Activated CD8-positive, alpha-beta memory T cell treated with anti-CD3 and anti-CD28 coated beads, Interleukin-2, amount 50 U/mL, for 1 hour (primary cell): ENCODE data around the gene RASSF3.
"Not testable (repeated sequence)": the region's sequence is repeated elsewhere in the genome, so short reads cannot be mapped to it uniquely, and the experiment has no call there.

Source experiments
- DNase-seq: peaks from one replicate; pipeline ENCODE4 v3.0.0-alpha.2; 2020; ENCODE audit errors: extremely low read depth

Gene RASSF3, protein sequence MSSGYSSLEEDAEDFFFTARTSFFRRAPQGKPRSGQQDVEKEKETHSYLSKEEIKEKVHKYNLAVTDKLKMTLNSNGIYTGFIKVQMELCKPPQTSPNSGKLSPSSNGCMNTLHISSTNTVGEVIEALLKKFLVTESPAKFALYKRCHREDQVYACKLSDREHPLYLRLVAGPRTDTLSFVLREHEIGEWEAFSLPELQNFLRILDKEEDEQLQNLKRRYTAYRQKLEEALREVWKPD

DNA sequence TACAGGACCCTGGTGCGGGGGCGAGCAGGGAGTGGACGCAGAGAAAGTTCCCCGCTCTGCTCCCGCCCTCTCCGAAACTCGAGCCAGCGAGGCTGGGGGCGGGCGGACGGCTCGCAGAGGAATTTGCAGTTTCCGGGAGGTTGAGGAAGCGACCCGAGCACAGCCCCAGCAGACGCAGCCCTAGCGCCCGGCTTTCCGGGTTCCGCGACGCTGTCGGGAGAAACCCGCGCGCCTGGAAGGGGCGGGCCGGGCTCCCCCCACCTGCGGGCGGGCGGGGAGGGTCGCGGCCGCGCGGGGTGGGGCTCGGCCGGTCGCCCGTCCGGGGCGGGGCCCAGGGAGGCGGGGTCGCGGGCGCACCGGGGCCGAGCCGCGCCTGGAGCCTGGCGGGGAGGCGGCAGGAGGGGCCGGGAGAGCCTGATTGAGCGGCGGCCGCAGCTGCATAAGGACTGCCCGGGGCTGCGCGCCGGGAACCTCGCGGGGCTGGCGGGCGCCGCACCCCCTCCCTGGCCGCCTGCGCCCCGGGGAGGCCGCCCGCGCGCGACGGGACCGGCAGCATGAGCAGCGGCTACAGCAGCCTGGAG is at the start of gene RASSF3:
Gene RASSF3, plus strand, starts transcription at position 417 of the 581 bp plus-strand sequence. Its CDS starts 138 bp downstream, at position 555.
- peak; percentile 20 for DNase-seq

DNA sequence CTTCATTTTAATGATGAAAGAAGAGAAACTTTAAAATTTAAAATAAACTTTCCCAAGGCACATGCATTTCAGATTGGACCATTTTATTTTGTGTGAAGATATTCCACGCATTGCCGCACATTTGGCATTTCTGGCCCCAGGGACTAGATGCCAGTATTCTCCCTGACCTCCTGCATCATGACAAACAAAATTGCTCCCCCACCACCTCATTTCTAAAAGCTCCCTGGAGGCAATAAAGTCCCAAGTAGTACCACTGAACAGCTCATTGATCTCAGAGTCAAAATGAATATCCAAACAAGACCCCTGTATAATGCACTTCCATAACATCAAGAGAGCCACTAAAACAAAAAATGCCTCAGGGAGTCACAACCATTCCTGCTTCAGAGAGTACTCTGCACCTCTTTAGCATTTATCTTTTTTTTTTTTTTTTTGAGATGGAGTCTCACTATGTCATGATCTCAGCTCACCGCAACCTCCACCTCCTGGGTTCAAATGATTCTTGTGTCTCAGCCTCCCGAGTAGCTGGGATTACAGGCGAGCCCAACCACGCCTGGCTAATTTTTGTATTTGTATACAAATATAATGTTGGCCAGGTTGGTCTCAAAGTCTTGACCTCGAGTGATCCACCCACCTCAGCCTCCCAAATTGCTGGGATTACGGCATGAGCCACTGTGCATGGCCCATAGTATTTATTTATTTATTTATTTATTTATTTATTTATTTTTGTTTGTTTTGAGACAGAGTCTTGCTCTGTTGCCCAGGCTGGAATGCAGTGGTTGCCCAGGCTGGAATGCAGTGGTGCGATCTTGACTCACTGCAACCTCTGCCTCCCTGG is 48.8 kb upstream of the RASSF3 start:
- DNase-seq: no peak

DNA sequence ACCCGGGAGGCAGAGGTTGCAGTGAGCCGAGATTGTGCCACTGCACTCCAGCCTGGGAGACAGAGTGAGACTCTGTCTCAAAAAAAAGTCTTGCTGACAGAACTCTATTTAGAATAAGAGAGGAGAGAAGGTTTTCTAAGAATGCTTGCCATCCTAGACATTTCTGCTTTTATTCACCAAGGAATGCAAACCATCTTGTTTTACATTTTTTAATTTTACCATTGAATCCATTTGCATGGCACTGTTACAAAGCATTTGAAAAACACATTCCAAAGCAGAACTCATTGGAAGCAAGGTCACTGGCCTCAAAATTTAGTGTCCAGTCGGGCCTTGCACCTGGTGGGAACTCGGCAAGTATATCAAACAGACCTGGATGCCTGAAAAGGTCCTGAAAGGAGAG is 44.2 kb upstream of the RASSF3 start:
- no peak for DNase-seq

GRCh38 chr12:64566831-64567517 is 43.3 kb upstream of the RASSF3 start:
- no peak for DNase-seq

GRCh38 chr12:64567570-64567969 is 42.7 kb upstream of the RASSF3 start:
- no peak for DNase-seq

DNA sequence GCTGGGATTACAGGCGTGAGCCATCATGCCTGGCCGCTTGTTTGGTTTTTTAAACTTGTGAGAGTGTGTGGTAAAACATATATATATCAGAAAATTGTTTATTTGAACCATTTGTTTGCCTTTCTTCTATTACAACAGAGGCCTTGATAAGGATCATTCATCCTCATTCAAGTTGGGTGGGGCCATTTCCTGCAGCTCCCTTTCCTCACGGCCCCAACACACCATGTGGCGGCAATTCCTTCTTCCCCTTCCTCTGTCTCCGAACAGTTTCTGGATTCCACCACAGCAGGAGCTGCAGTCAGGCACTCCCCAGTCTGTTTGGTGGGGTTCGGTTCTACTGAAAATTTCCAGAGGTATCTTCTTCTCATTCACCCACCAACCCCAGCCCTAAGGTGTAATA is 42.0 kb upstream of the RASSF3 start:
- DNase-seq: no peak

- no peak for DNase-seq
These were observed 40.2 kb upstream of the RASSF3 start for GRCh38 chr12:64569923-64570691.

DNA sequence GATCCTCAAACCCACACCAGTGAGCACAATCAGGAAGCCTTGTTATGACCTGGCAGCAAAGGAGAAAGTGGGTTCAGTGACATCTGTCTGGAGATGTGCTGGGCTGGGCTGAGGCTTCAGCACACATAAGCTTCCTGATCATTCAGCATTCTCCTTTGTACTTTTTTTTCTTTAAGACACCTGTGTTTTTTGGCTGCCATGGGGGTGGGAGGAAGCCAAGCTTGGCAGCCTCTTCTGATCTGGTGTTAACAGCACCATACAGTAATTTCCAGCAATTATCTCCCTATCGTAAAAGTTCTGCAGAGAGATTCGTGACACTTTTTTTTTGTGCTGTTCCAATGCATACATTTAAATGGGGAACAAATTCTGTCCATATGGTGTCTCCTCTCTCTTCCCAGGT is 38.9 kb upstream of the RASSF3 start:
- DNase-seq: no peak

- no peak for DNase-seq
These were observed 38.1 kb upstream of the RASSF3 start for GRCh38 chr12:64572241-64572640.

DNA sequence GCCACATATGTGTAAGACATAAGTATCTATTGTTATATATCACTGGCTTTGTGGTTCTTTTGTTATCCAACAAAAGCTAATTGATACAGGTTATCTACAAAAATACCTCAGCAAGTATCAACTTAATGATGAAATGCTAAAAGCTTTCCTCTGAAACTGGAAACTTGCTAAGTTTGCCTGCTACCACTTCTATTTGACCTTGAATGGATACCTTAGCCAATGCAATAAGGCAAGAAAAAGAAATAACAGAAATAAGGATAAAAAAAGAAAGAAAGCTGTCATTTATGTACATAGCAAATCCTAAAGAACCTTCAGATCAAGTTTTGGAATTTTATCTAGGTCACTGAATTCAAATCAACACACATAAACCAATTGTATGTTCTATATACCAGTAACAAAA is 35.5 kb upstream of the RASSF3 start:
- DNase-seq: no peak

DNA sequence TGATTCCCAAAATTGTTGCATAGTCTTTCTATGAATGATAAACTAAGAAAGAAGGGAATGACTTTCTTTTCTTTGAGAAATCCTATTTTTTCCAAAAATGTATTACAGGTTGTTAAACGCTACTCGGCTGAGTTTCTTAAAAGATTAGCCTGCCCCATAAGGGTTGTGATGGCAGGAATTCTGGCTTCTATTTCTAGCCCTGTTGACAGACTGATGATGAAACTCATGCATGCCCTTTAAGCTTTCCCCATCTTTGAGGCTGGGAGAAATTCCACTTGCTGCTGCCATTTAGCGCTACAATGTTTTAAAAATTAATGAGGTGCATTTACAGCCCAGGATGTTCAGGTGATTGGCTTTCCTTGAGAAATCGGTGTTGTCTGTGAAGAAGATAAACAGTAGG is 33.2 kb upstream of the RASSF3 start:
- DNase-seq: no peak

DNA sequence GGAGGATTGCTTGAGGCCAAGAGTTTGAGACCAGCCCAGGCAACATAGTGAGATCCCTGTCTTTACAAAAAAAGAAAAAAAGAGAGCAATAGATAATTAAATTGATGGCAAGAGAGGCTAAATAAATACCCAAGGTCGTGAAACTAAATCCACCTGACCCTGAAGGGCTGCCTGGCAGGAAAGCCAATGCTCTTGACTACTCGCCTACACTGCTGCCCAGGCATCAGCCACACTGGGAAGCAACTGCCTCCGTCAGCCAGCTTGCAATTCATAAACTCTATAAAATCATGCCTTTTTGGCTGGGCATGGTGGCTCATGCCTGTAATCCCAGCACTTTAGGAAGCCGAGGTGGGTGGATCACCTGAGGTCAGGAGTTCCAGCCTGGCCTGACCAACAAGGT is 31.7 kb upstream of the RASSF3 start:
- no peak for DNase-seq

DNA sequence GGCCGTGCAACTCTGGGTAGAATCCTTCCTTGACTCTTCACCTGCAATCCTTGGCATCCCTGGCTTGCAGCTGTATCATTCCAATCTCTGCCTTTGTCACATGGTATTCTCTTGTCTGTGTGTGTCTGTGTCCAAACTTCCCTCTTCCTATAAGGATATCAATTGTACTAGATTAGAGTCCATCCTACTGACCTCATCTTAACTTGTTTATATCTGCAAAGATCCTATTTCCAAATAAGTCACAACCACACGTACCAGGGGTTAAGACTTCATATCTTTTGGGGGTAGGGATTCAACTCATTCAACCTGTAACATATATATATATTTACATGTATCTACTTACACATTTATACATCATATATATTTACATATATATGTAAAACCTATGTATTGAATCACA is 29.6 kb upstream of the RASSF3 start:
- DNase-seq: no peak

GRCh38 chr12:64582114-64582513 is 28.2 kb upstream of the RASSF3 start:
- DNase-seq: no peak

- no peak for DNase-seq
These were observed 27.4 kb upstream of the RASSF3 start for GRCh38 chr12:64582862-64583261.

- DNase-seq: not testable (repeated sequence)
These were observed 26.9 kb upstream of the RASSF3 start for GRCh38 chr12:64583395-64583770.

- DNase-seq: no peak
These were observed 26.4 kb upstream of the RASSF3 start for GRCh38 chr12:64583771-64584421.

DNA sequence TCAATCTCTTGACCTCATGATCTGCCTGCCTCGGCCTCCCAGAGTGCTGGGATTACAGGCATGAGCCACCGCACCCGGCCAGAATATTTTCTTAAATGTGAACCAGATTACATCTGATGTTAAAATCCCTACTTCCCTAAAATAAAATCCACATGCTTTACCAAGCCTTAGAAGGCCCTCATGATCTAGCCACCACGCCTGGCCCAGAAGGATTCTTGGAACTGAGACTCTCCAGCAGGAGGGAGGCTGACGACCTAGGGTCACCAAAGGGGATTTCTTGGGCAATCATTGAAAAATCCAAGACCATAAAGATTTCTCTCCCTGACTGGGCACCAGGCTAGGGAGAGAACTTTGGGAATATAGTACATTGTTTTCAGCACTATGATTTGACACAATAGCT is 25.2 kb upstream of the RASSF3 start:
- DNase-seq: no peak

DNA sequence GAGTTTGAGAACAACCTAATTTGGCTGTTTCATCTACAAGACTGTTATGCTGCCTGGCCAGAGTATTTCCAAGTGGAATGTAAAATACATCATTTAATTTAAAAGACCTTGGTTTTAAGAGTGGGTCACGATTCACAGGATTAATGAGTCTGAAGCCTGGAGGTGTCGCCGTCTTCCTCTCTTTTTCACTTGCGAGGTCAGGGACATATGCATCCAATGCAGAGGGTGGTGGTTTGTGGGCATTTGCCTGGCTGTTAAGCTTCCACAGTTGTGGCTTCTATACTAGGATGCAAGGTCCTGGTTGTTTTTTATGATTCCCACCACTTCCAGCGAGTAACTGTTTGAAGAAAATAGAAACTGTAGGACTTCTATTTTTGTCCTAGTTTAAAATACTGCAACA is 22.8 kb upstream of the RASSF3 start:
- no peak for DNase-seq

GRCh38 chr12:64590183-64590582 is 20.1 kb upstream of the RASSF3 start:
- DNase-seq: no peak
